ENCODE results near the gene HECW1. TPM values are rescaled to one million over a fixed set of nuclear protein-coding genes. Genes with fewer than 3 reads are reported as not detected.

The HECW1 gene
- total and polyA plus RNA-seq, 2 of the 13 experiments (the other 11 are each of a cell fraction or from before 2014, with no cell fraction given): not detected

GRCh38 chr7:43591558-43592180, 479.2 kb downstream of the HECW1 start:
- ATAC-seq (peak; percentile 78), DNase-seq (ENCODE audit: low spot score) (peak; percentile 31), FAIRE-seq (peak; percentile 32)
- H3K4me3 ChIP-seq (replicated peaks in 1 of 3; ENCODE audit: insufficient read depth in 1 of 3, low read depth in 2 of 3, low read length in 3 of 3): no peak overlapping the region
- BruUV-seq (replicated peaks): no TSS peak
- H3K4me2 ChIP-seq (ENCODE audit: low read depth, low read length): peak overlapping the region; percentile 21
- H3K9ac ChIP-seq (ENCODE audit: insufficient read depth, low read depth, low read length): 0 out of 2 replicates have a peak overlapping the region, but pooled peaks have one; percentile 5
- 21% methylated on average over 4 of the region's 4 CpGs for WGBS (ENCODE audit: low lambda C conversion rate)
- TF ChIP-seq ZFP1 (CRISPR knock-in tag; IDR thresholded peaks at IDR 0.05) (no peak), MNT (IDR thresholded peaks at IDR 0.05) (no peak), ZBTB26 (CRISPR knock-in tag; IDR thresholded peaks at IDR 0.05; ENCODE audit: borderline replicate concordance) (peak; percentile 66; the same call in 1 of the 2 replicates), ZNF264 (CRISPR knock-in tag; IDR thresholded peaks at IDR 0.05) (no peak), UBTF (CRISPR knock-in tag; IDR thresholded peaks at IDR 0.05) (no peak), SALL1 (CRISPR knock-in tag; IDR thresholded peaks at IDR 0.05) (no peak), ZNF251 (CRISPR knock-in tag; IDR thresholded peaks at IDR 0.05) (no peak)
- peaks cover 0 to 10% of the 10 kb centered on the region in 2 experiments; a peak in 2 of 5 replicates for H3K36me3 ChIP-seq (replicated peaks in 1 of 2; ENCODE audit: control insufficient read depth in 1 of 2, insufficient read depth in 2 of 2, low read length in 2 of 2)
- intact Hi-C loops (cut with micrococcal nuclease; ENCODE audit: unreplicated experiment) (no loop called here), in situ Hi-C loops (cut with HindIII; ENCODE audit: extremely low pct_ligation_motif_present, low pct_unique_long_range_greater_than_20kb) (no loop called here)
- H3K79me2 ChIP-seq (ENCODE audit: insufficient read depth, low read length): peaks cover 88% of the 10 kb centered on the region
- peaks cover 38% of the 10 kb centered on the region for H4K20me1 ChIP-seq (ENCODE audit: insufficient read depth, low read length)
- POLR2A ChIA-PET: interaction anchor here (1.5 kb wide), 1 partner anchor 9 kb away, joined by 5 read pairs; the partner anchor contains the start of gene STK17A
- peaks cover 72% of the 10 kb centered on the region for H3K4me1 ChIP-seq (ENCODE audit: insufficient read depth, low read length)
- no peak overlapping the region for H2AFZ ChIP-seq (ENCODE audit: low read length)
- no peaks in the 10 kb centered on the region for H3K27me3 ChIP-seq (ENCODE audit: control insufficient read depth in 1 of 2, insufficient read depth in 2 of 2, low read length in 2 of 2)
- H3K9me3 ChIP-seq (ENCODE audit: low read length): no peaks in the 10 kb centered on the region
- CTCF ChIA-PET (ENCODE audit: low intra/inter-chr PET ratio, low total read pairs): no interaction called here
- peak overlapping the region; percentile 43 for H3K27ac ChIP-seq (ENCODE audit: extremely low read length, insufficient read depth, low read length)

Measured in HepG2 (cell line).